ENCODE results near the gene SETD7.

GRCh38 chr4:139605516-139605915 lies 49.5 kb upstream of the SETD7 start:
- TF ChIP-seq EZH2 (IDR thresholded peaks at IDR 0.05; ENCODE audit: borderline replicate concordance, insufficient read depth, low read depth, low read length, poor library complexity, severe bottlenecking): no peak
- TF ChIP-seq, protein P1, sequence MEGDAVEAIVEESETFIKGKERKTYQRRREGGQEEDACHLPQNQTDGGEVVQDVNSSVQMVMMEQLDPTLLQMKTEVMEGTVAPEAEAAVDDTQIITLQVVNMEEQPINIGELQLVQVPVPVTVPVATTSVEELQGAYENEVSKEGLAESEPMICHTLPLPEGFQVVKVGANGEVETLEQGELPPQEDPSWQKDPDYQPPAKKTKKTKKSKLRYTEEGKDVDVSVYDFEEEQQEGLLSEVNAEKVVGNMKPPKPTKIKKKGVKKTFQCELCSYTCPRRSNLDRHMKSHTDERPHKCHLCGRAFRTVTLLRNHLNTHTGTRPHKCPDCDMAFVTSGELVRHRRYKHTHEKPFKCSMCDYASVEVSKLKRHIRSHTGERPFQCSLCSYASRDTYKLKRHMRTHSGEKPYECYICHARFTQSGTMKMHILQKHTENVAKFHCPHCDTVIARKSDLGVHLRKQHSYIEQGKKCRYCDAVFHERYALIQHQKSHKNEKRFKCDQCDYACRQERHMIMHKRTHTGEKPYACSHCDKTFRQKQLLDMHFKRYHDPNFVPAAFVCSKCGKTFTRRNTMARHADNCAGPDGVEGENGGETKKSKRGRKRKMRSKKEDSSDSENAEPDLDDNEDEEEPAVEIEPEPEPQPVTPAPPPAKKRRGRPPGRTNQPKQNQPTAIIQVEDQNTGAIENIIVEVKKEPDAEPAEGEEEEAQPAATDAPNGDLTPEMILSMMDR (IDR thresholded peaks at IDR 0.05): no peak

Data from B cell (primary cell).